Transverse colon (tissue), 4 donors: ENCODE data around the gene SBF2. TPM values are rescaled to one million over a fixed set of nuclear protein-coding genes. Genes with fewer than 3 reads are reported as not detected.
"Not testable (repeated sequence)": the region's sequence is repeated elsewhere in the genome, so short reads cannot be mapped to it uniquely, and the experiment has no call there.

Experiments
- DNase-seq: peaks from one replicate; pipeline ENCODE4 v3.0.0-alpha.2; 2019
- H3K27ac ChIP-seq, 4 donors: fragments of 200-600 bp; sonication (generic); 2 replicates each; pipeline ENCODE4 v1.5.1; 2016 to 2018; ENCODE audit warnings: inconsistent platforms in 4 of 4
- H3K27me3 ChIP-seq: fragments of 200-600 bp; sonication (generic); 2 replicates; pipeline ENCODE4 v1.5.1; 2017; ENCODE audit warnings: inconsistent platforms
- H3K36me3 ChIP-seq, 4 donors: fragments of 200-600 bp; sonication (generic); 2 replicates each; pipeline ENCODE4 v1.5.1; 2017 to 2019; ENCODE audit warnings: inconsistent platforms in 4 of 4
- H3K4me1 ChIP-seq, 4 donors: fragments of 200-600 bp; sonication (generic); 2 replicates each; pipeline ENCODE4 v1.5.1; 2017 to 2020; ENCODE audit warnings: inconsistent platforms in 4 of 4
- H3K4me3 ChIP-seq, 4 donors: fragments of 200-600 bp; sonication (generic); 1 replicate in 1 of 4; 2 replicates in 3 of 4; pipeline versions ENCODE4 v1.5.1 to v1.6.1; 2017 to 2019; ENCODE audit warnings: inconsistent platforms in 4 of 4
- H3K9me3 ChIP-seq, 2 donors: fragments of 200-600 bp; sonication (generic); 2 replicates each; pipeline ENCODE4 v1.5.1; 2017 to 2019; ENCODE audit warnings: inconsistent platforms in 2 of 2
- CTCF ChIP-seq, 5 experiments: fragments of 200-600 bp in 3 of 5; fragments of 450-650 bp in 2 of 5; sonication (generic) in 3 of 5; IDR thresholded peaks; 1 replicate in 2 of 5; 2 replicates in 3 of 5; pipeline ENCODE4 v1.5.1; 2016 to 2017; ENCODE audit warnings: antibody characterized with exemption in 5 of 5, inconsistent platforms in 3 of 5, mild to moderate bottlenecking in 2 of 5, moderate library complexity in 1 of 5
- EP300 ChIP-seq: sonication (generic); formaldehyde crosslinking; IDR thresholded peaks from one replicate; pipeline ENCODE4 v1.6.1; 2017; ENCODE audit warnings: antibody characterized with exemption, low read depth
- POLR2A ChIP-seq: fragments of 450-650 bp; IDR thresholded peaks from one replicate; pipeline ENCODE4 v1.6.1; 2016; ENCODE audit warnings: antibody characterized with exemption, mild to moderate bottlenecking, moderate library complexity
- POLR2AphosphoS5 ChIP-seq, 3 donors: sonication (generic); formaldehyde crosslinking; IDR thresholded peaks; one replicate each; pipeline ENCODE4 v1.6.1; 2016; ENCODE audit warnings: antibody characterized with exemption in 3 of 3
- WGBS, 2 donors: methylation state at CpG; one replicate each; pipeline ENCODE4 v1.1.5; 2018; ENCODE audit warnings: low coverage in 1 of 2; 5-methylcytosine and 5-hydroxymethylcytosine counted together
- in situ Hi-C, 4 donors: fragments of 200-750 bp; cut with MboI; loops; one replicate each; pipeline versions ENCODE4 v1.15.0 to v1.15.1; 2017; ENCODE audit warnings: low sequenced_read_pairs in 3 of 4, low pct_ligation_motif_present in 1 of 4, low pct_unique_long_range_greater_than_20kb in 1 of 4
- intact Hi-C: fragments of 100-400 bp; cut with DNase I; formaldehyde crosslinking; loops from one replicate; pipeline ENCODE4 v1.15.1; 2023; ENCODE audit warnings: low total_unique reads
- total RNA-seq, 4 donors: library from RNA; depleted of rRNA; stranded (reverse); fragments of >200 nt; gene quantifications; one replicate each; pipeline ENCODE4 v1.1.0, GENCODE V29; 2016

The SBF2 gene
- total RNA-seq, 4 donors from 2014 or later = 46.4 to 71.0 (median 54.8) TPM

DNA sequence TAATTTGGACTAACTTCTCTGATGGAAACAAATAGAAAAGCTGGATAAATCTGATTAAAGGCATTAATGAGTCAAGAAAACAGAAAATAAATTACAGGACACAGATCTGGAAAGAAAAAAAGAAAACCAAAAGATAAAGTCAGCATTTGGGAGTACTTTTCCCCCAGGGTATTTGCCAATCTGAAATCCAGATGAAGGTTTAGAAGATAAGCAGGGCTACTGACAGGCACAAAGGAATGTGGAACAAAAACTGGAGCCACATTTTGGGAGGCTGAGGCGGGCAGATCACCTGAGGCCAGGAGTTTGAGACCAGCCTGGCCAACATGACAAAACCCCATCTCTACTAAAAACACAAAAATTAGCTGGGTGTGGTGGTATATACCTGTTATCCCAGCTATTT is 57.2 kb downstream of the SBF2 start:
- no peak for DNase-seq
- Histone ChIP-seq H3K9me3 (no peaks in the 10 kb centered on the region), H3K4me1 (no peaks in the 10 kb centered on the region), H3K4me3 (no peak overlapping the region), H3K27me3 (no peaks in the 10 kb centered on the region), H3K36me3 (no peaks in the 10 kb centered on the region), H3K27ac (no peak overlapping the region)
- intact Hi-C loops = no loop called here
- WGBS, 2 donors = 95% methylated on average over 1 of the region's 1 CpG; no CpG with 5 or more reads in 1 of the 2 donors
- no peak for TF ChIP-seq POLR2AphosphoS5 (IDR thresholded peaks at IDR 0.05)
- no peak for TF ChIP-seq POLR2A
- no peak for TF ChIP-seq CTCF (IDR thresholded peaks at IDR 0.05)
- TF ChIP-seq EP300 = no peak
- in situ Hi-C loops = no loop called here

DNA sequence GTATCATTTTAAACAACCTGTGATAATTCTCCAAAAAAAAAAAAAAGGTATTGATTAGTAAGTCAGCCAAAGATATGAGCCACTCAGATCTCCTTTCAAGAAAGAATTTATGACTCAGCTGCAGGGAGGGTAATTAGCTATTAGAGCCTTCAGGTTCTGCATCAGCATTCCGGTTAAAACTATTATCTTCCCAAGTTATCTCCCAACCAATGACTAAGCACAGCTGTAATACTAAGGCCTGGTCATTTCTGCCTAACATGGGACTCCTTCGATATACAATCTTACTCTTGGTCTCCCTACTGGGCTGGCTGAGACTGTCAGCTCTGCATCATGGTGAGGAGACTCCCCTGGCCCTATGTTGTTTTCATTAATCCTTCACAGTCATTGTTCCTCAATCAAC is 60.4 kb downstream of the SBF2 start:
- no peak for TF ChIP-seq POLR2A
- intact Hi-C loops (no loop called here), in situ Hi-C loops (no loop called here)
- Histone ChIP-seq H3K27ac (no peak overlapping the region), H3K27me3 (no peaks in the 10 kb centered on the region), H3K9me3 (no peaks in the 10 kb centered on the region), H3K4me3 (no peak overlapping the region), H3K36me3 (no peaks in the 10 kb centered on the region), H3K4me1 (no peaks in the 10 kb centered on the region)
- DNase-seq = no peak
- 85 to 91% methylated on average over 2 of the region's 2 CpGs for WGBS, 2 donors

DNA sequence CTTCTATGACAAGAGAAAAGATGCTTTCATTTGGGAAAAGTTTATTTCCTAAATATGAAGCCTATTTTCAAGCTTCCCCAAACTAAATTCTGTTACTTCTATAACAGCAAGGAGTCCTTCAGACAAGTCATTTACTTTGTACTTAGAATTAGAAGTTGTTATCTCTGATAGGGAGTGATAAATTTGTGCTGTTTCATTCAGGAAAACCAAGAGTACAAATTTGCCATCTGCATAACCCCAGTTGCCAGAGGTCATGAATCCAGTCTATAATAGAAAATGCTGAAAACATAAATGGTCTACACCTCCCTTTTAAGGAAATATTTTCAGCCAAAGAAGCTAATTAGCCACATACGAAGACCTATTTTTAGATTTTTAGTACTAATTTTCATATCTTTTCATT is 61.3 kb downstream of the SBF2 start:
- TF ChIP-seq CTCF (IDR thresholded peaks at IDR 0.05) = no peak
- TF ChIP-seq POLR2A = no peak
- no peak for TF ChIP-seq EP300
- no peak for TF ChIP-seq POLR2AphosphoS5 (IDR thresholded peaks at IDR 0.05)
- Histone ChIP-seq H3K4me3 (no peak overlapping the region), H3K9me3 (no peaks in the 10 kb centered on the region), H3K36me3 (no peaks in the 10 kb centered on the region), H3K4me1 (no peaks in the 10 kb centered on the region), H3K27me3 (no peaks in the 10 kb centered on the region), H3K27ac (no peak overlapping the region)
- 78 to 91% methylated on average over 1 of the region's 1 CpG for WGBS, 2 donors
- DNase-seq = no peak
- intact Hi-C loops (no loop called here), in situ Hi-C loops (no loop called here)

- H3K4me1 ChIP-seq, in situ Hi-C loops, H3K4me3 ChIP-seq, H3K36me3 ChIP-seq, intact Hi-C loops, H3K9me3 ChIP-seq, DNase-seq, H3K27ac ChIP-seq, H3K27me3 ChIP-seq: not testable (repeated sequence)
- WGBS, 2 donors = 95% methylated on average over 13 of the region's 13 CpGs; no CpG with 5 or more reads in 1 of the 2 donors
These were observed 62.2 kb downstream of the SBF2 start for GRCh38 chr11:10231803-10232202.

DNA sequence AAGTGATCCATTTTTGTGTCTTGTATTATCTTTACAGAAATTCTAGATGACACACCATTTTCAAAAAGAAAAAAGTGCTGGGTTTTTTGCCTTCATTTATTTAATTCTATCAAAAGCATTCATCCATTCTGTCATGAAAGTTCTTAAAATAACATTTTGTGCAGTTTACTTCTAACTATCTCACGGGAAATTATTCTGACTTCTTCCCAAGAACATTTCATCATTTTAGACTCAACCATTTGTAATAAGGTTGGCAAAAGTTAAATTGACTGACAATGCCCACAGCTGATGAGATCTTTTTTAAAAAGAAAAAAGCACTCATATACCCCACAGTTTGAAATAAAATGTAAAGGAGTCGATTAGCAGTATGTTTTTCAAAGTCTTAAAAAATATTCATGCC is 68.5 kb downstream of the SBF2 start:
- intact Hi-C loops (no loop called here), in situ Hi-C loops (no loop called here)
- no peak for DNase-seq
- no peaks in the 10 kb centered on the region for H3K36me3 ChIP-seq
- TF ChIP-seq POLR2AphosphoS5 (IDR thresholded peaks at IDR 0.05) = no peak
- H3K4me3 ChIP-seq = no peak overlapping the region
- WGBS, 2 donors = 38 to 46% methylated on average over 2 of the region's 2 CpGs
- H3K9me3 ChIP-seq = no peaks in the 10 kb centered on the region
- peaks cover 0 to 3% (median 0%) of the 10 kb centered on the region in 4 donors for H3K4me1 ChIP-seq
- no peaks in the 10 kb centered on the region for H3K27me3 ChIP-seq
- H3K27ac ChIP-seq = no peak overlapping the region

GRCh38 chr11:10222399-10222798 is 71.6 kb downstream of the SBF2 start:
- no peak for DNase-seq
- 57 to 76% methylated on average over 3 of the region's 3 CpGs for WGBS, 2 donors

More at GRCh38 chr11:10222399-10222798, 71.6 kb downstream of the SBF2 start:
- Histone ChIP-seq H3K4me3 (no peak overlapping the region), H3K4me1 (peaks cover 0 to 3% (median 0%) of the 10 kb centered on the region in 4 donors), H3K36me3 (peaks cover 0 to 7% (median 0%) of the 10 kb centered on the region in 4 donors), H3K27ac (no peak overlapping the region), H3K9me3 (no peaks in the 10 kb centered on the region), H3K27me3 (no peaks in the 10 kb centered on the region)
- in situ Hi-C loops (loop anchor here in 1 of 4 donors (25.0 kb wide), 1 partner anchor 140 kb away; no protein-coding TSS in a partner anchor), intact Hi-C loops (no loop called here)
- TF ChIP-seq POLR2AphosphoS5 (IDR thresholded peaks at IDR 0.05) (no peak), CTCF (IDR thresholded peaks at IDR 0.05) (no peak), POLR2A (no peak), EP300 (no peak)
